CD4-positive, alpha-beta T cell treated with Interferon alpha-2 for 1 hour (primary cell): ENCODE measurements around the gene FAM13A.

Source experiments
- DNase-seq, 2 donors: peaks; one replicate each; pipeline ENCODE4 v3.0.0-alpha.2; 2020 to 2022

FAM13A gene

DNA sequence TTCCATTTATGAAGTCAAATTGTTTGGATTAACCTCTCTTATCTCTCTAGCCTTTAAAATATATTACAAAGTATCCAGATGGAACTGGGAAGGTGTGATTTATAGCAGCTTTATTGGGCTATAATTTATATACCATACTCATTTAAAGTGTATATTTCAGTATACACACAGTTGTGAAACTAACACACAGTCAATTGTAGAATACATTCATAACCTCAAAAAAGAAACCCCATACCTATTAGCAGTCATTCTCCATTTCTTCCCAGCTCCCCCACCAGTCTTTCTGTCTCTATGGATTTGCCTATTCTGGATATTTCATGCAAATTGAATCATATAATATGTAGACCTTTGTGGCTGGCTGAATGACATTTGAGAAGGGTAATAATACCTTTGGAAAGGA lies 351.8 kb downstream of the FAM13A start:
- no peak for DNase-seq

GRCh38 chr4:88702782-88703181 lies 354.2 kb downstream of the FAM13A start:
- no peak for DNase-seq

GRCh38 chr4:88698519-88698918 lies 358.5 kb downstream of the FAM13A start:
- DNase-seq, result no peak

DNA sequence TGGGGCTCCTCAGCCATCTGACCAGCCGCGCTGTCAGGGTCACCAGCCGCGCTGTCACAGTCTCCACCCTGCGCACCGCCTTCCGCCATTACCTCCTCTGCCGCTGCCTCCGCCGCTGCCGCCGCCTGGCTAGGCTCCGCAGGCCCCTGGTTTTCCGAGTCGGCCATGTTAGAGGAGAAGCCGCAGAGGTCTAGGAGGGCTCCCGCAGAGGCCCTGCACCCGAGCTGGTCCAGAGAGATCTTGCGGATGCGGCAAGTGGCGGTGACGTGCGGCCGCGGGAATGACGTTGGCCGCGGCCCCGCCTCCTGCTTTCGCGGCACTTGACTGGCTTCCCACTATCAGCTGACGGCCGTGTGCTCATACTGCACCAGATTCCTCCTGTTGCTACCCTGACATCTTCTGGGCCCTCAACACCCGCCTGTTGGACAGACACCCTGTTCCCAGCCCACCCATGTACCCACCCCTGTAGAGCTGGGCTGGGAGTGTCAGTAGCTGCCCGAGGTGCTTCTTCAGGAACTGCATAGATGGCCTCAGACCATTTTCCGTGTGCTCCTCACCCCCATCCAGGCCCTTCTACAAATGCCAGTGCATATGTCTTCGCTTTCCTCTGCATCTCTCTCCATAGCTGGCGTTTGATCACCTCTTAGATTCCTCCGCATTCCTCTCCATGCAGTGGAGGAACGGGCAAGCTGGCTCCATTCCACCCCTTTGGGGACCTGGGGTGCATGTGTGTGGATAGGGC lies 359.2 kb downstream of the FAM13A start, which contains the start of gene NAP1L5:
Gene NAP1L5 (minus strand): TSS at position 242 of the 742 bp plus-strand sequence. CDS start 75 bp downstream, at position 167.
- peak; percentile 79 to 81 for DNase-seq

DNA sequence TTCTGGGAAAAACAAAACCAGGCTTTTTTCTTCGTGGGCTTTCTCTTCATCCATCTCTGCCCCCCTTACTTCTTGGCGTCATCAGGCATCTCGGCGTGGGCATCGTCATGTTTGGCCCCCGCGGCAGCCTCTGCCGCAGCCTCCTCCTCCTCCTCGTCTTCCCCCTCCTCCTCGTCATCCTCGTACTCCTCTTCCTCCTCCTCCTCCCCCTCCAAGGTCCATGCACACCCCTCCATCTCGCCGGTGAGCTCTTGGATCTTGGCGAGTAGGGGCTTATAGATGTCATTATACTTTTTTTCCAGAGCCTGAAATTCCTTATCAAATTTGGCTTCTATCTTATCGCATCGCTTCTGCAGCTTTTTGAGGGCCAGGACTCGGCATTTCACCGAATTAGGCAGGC lies 359.8 kb downstream of the FAM13A start:
- peak; percentile 4 to 46 for DNase-seq

DNA sequence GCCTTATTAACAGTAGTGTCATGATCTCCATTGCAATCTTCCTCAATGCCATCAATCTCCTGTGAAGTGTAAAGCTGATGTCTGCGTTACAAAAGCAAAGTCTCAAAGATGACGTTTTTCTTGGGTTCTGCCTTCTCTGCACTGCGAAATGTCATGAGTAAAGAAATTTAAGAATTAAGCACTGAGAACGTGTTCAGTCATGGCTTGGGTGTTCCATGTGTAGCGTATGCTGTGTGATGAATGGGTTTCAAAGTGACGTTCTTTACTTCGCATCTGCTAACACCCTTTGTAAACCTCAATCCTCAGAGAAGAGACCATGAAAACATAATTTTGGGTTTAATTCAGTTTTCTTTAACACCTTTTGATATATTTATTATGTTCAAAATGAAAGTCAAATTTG lies 360.4 kb downstream of the FAM13A start:
- DNase-seq, result no peak

GRCh38 chr4:88693792-88694191 lies 363.2 kb downstream of the FAM13A start:
- no peak for DNase-seq

DNA sequence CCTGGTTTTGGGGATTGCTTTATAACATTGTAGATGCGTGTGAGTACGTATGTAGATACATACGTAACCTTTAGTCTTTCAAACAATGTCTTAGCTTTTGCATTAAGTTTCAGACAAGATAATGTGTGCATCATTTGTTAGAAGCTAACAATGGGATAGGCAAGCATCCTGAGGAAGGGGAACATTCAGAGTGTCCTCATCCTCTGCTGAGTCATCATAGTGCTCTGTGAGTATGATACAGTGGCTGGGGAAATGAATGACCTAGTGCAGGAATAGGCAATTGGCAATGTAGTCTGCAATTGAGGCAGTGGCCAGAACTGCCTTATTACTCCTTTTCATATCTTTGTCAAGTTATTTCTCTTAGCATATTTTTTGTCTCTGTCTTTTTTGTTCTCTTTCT lies 366.6 kb downstream of the FAM13A start:
- DNase-seq, result no peak

DNA sequence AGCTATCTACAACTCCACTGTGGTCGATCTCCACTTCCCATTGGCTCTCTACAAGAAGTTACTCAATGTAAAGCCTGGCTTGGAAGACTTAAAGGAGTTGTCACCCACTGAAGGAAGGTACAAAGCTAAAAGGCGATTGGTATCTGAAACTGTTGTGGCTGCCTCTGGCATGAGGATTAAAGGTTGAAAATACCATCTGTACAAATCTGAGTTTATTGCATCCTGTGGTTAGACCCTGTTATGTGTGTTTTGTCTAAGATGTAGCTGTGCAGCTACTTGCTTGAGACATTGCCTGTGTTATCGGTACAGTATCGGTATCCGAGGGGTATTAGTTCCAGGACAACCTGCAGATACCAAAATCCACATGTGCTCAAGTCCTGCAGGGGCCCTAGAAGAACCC lies 375.8 kb downstream of the FAM13A start:
- DNase-seq, result no peak
